ENCODE measurements around the gene MEIOSIN.

MEIOSIN gene

DNA sequence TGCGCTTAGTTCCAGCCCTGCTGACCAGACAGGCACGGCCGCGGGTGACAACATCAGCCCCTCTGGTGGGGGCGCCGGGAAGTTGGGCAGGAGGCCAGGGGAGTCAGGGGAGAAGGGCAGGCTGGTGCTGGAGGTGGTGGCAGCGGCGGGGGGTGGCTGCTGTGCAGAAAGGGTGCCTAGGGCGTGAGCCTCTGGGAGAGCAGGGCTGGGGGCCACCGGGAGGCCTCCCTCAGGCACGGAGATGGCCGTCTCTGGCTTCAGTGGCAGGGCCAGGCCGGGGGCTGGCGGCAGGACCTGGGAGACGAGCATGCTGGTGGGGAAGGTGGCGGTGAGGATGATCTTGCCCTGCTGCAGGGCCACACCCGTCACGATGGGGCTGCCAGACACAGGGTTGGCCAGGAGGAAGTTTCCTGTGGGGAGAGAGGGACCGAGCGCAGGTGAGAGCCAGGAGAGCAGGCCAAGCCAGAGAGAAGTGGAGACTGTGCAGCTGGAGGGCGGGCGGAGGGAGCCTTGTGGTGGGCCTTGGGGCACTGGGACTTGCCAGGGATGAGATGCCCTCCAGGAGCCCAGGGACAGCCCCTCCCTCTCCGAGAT lies 32.6 kb downstream of the MEIOSIN start:
- DNase-seq, result no peak

DNA sequence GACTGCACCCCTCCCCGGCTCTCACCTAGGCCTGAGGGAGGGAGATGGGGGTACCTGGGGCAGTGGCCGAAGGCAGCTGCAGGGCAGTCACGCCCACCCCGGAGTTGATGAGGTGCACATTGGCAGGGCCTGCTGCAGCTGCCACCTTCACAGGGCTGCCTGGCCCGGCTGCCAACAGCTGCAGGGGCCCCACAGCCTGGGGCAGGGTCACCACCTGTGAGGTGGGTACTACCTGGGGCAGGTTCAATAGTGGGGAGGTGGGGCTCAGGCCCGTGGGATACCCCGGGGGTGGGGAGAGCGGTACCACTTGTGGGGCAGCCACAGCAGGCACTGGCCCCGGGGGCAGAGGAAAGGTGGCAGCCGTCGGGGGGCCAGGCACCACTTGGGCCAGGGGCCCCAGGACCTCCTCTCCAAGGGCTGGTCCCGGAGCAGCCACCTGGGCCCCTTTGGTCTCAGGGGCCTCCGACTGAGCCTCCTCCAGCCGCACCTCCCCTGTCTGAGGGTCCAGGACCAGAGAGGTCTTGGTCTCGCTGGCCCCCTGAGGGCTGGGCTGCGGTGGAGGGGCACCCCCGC lies 33.1 kb downstream of the MEIOSIN start:
- DNase-seq, result no peak

DNA sequence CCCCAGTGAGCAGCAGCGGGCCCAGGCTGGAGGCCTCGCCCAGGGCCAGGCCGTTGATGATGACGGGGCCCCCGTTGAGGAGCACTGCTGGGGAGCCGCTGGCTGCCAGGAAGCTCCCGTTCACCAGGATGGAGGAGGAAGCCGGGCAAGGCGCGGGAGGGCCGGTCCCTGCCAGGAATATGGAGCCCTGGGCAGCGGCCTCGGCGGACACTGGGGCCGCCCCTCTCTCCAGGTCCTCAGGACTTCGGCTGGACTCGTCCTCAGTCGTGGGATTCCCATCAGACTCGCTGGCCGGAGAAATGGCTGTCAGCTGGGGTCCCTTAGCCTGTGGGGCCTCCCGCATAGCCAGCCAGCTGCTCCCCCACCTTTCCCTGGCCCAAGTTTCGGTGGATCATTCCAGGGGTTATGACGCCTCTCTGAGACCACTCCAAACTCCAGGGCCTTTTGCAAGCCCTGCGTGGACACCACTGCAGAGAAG lies 33.7 kb downstream of the MEIOSIN start:
- no peak for DNase-seq

DNA sequence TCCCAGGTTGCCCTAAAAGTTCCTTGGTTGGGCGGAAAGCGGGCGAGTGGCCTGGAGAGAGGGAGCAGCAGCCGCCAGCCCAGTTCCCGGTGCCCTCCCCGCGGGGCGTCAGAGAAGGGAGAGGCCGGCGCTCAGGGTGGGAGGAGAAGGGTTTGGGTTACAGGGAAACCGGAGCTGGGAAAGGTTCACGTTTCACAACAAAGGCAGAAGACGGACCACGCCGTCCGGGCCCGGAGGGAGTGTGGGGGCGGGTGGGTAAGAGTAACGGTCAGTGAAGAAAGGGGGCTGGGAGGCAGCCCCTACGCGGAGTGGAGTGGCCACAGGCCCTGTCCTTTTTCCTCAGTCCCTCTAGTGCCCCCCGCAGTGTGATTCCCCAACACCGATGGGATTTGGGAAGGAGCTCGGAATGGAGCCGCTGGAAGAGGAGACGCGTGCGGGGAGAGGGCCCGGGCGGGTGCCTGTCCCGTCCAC lies 34.2 kb downstream of the MEIOSIN start:
- DNase-seq, result no peak

DNA sequence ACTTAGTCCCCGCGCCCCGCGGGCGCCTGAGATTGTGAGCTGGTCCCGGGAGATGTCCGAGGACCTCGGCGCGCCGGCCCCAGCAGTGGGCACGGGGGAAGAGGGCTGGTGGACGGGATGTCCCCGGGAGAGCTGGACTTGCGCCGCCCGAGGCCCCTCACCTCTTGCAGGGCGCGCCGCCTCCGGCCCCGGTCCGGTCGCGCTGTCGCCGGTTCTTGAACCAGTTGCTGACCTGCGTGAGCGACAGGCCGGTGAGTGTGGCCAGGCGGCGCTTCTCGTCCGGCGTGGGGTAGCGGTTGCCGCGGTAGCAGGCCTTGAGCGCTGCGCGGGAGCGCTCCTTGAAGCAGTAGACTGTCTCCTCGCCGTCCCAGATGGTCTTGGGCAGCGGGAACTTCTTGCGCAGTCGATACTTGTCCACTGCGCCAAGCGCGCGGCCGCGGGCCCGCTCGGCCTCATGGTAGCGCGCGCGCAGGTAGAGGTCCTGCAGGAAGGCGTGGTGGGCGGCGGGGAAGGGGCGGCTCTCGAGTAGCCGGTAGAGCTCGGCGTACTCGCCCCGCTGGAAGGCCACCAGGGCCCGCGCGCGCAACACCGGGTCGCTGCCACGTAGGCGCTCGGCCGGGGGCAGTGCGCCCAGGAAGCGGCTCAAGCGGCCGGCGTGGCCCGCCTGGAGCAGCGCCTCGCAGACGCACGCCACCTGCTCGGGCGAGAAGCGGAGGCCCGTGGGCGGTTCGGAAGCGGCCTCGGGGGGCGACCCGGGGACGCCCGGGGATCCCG lies 34.8 kb downstream of the MEIOSIN start:
- DNase-seq, result no peak

DNA sequence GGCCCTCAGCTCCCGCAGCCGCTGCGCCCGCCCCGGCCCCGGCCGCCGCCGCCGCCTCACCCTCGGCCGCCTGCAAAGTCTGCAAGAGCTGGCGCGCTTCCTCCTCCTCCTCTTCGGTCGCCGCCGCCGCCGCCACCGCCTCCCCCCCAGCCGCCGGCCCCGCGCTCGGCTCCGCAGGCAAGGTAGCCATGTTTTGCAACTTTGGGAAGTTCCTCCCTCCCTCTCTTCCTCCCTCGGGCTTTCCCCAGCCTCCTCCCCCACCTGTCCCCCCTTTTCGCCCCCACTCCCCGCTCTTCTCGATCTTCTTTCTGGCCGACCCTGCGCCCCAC lies 35.4 kb downstream of the MEIOSIN start:
- no peak for DNase-seq

DNA sequence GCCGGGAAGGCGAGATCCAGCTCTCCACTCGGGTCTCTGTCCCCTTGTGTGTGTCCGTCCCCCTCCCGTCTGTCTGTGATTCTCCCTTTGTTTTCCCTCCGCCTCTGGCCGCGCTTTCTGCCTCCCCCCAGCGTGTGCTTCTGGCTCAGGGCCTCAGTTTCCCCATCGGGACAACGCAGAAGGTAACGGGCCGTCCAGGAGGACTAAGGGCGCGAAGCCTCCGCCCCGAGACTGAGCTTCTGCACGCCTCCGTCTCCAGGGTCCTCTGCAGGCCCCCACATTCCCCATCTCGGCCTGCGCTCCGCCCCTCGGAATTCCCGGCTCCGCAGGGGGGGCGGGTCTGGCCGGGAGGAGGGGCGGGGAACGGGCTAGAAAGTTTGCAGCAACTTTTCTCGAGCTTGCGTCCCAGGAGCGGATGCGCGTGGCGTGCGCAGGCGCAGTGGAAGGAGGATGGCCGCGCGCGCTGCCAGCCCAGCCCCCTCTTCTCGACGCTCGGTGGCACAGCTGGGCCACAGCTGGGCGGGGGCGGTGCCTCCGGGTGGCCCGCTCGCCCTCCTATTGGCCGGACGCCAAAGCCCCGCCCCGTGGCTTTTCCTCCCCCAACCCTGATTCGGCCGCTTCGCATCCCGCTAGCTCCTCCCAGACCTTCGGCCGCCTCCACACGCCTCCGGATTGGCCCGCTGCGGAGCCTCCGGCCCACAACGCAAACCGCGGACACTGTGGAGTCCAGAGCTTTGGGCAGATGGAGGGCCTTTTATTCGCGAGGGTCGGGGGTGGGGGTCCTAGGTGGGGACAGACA lies 35.9 kb downstream of the MEIOSIN start, which contains the start of gene SIX5:
Gene SIX5, minus strand, starts transcription at position 269 of the 799 bp plus-strand sequence. CDS start 408 bp downstream, outside the sequence.
- DNase-seq, result peak; percentile 88

DNA sequence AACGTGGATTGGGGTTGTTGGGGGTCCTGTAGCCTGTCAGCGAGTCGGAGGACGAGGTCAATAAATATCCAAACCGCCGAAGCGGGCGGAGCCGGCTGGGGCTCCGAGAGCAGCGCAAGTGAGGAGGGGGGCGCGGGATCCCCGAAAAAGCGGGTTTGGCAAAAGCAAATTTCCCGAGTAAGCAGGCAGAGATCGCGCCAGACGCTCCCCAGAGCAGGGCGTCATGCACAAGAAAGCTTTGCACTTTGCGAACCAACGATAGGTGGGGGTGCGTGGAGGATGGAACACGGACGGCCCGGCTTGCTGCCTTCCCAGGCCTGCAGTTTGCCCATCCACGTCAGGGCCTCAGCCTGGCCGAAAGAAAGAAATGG lies 36.6 kb downstream of the MEIOSIN start:
- peak; percentile 58 for DNase-seq

DNA sequence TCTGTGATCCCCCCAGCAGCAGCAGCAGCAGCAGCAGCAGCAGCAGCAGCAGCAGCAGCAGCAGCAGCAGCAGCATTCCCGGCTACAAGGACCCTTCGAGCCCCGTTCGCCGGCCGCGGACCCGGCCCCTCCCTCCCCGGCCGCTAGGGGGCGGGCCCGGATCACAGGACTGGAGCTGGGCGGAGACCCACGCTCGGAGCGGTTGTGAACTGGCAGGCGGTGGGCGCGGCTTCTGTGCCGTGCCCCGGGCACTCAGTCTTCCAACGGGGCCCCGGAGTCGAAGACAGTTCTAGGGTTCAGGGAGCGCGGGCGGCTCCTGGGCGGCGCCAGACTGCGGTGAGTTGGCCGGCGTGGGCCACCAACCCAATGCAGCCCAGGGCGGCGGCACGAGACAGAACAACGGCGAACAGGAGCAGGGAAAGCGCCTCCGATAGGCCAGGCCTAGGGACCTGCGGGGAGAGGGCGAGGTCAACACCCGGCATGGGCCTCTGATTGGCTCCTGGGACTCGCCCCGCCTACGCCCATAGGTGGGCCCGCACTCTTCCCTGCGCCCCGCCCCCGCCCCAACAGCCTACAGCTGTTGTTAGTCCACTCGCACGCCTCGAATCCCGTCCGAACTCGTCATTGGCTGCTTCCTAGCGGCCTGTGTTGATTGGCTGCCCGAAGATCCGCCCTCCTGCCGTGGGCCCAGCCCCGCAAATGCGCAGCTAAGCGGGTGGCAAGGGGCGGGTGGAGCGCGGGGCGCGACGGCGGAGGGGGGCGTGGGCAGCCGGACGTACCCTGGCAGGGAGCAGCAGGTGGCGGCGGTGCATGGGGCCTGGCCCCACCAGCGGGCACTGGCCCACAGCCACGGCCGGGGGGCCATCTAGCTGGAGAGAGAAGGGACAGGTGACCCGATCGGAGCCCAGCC lies 37.2 kb downstream of the MEIOSIN start:
- DNase-seq, result peak; percentile 83

DNA sequence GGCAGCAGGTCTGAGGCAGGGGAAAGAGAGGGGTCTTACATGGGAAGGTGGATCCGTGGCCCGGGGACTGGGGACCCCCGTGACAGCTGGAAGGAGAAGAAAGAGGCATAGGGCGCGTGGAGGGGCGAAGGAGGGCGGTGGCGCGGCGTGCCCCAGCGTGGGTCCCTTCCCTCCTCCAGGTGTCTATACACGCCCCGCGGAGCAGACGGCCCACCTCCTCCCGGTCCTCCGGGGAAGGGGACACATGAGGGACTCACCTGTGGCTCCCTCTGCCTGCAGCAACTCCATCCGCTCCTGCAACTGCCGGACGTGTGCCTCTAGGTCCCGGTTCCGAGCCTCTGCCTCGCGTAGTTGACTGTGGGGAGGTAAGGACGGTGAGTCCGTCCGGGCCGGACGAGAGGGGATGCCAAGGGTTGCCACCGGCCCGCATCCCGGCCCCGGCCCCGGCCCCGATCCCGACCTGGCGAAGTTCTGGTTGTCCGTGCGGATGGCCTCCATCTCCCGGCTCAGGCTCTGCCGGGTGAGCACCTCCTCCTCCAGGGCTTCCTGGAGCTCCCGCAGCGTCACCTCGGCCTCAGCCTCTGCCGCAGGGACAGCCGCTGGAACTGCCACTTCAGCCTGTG lies 38.2 kb downstream of the MEIOSIN start:
- DNase-seq, result no peak

DNA sequence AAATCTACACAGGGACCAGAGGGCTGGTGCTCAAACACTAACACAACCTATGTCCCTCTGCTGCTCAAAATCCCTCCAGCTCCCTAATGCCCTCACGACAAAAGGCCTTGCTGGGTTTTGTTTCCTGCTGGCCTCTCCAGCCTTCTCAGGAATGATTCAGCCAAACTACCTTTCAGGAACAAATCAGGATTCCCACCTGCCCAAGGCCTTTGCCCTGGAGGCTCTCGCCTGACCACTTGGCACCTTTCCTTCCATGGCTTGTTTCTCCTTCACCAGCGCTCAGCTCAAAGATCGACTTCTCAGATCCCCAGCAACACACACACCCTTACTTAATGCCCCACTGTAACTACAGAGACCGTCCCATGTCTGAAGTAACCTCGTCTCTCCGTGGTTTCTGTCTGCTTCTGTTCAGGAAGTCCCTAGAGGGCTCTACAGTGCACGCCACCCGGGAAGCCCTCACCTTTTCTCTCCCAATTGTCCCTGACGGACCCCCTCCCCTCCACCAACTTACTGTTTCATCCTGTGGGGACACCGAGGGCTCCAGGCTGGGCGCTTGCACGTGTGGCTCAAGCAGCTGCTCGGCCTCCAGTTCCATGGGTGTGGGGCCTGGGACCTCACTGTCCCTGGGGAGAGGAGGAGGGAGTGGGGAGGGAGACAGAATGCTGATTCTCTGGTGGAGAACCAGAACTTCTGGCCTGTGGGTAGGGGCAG lies 39.0 kb downstream of the MEIOSIN start:
- DNase-seq, result no peak

DNA sequence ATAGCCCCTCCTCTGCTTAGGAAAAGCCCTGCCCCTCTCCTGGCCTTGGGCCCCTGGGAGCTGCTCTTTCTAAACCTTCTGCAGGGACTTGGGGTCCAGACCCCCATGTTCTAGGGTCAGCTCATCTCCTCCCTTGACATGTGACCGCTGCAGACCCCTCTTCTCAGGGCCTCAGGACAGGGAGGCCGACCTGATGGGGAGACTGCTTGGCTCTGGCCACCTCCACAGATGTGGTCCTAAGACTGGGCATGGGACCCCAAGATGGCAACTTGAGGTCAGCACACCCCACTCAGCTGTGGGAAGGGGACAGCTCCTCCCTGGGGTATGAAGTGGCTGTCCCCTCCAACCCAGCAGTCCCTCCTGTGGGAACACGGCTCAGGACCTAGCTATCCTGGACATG lies 39.7 kb downstream of the MEIOSIN start:
- DNase-seq, result no peak

DNA sequence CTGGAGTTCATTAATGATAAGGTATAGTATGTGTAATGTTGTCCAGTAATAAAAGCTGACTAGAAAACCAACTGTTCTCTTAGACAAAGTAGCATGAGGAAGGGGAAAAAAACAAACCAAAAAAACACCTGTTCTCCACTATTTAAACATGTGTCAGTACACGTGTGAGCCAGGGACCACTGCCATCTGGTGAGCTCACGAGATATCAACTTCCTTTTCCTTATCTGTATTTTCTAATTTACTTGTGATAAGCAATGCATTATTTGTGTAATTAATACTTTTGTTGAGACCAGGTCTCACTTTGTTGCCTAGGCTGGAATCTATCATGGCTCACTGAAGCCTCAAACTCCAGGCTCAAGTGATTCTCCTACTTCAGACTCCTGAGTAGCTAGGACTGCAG lies 40.1 kb downstream of the MEIOSIN start:
- no peak for DNase-seq

DNA sequence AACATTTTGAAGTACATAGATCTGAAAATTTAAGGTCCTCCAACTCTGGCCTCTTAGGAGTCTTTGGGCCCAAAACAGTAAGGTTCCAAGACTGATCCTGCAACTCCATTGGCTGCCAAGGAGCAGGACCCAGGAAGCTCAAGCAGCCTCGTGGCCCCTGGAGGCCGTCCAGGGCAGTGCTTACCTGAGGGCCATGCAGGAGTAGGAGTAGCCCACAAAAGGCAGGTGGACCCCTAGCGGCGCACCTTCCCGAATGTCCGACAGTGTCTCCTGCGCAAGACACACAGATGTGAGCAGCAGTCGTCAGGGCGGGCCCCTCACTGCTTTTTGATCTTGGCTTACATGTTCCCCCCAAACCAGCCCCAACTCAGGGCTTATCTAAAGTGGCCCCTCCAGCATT lies 41.5 kb downstream of the MEIOSIN start:
- no peak for DNase-seq

DNA sequence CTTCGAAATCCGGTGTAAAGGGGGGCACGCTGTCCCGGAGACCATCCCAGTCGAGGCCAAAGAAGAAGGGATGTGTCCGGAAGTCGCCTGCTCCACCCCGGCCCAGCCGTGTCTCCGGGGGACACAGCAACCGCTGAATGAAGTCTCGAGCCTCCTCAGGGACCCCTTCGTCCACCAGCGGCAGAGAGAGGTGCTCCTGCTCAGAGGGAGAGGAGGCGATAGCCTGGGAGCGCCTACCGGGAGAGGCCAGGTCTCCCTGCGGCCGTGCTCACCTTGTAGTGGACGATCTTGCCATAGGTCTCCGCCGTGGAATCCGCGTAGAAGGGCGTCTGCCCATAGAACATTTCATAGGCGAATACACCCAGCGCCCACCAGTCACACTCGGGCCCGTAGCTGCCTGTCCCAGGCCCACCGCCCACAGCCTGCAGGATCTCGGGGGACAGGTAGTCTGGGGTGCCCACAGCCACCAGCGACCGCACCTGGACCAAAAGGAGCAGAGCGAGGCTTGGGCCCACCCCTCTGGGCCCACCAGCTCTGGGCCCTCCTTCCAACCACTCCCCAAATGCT lies 44.2 kb downstream of the MEIOSIN start:
- DNase-seq, result no peak

DNA sequence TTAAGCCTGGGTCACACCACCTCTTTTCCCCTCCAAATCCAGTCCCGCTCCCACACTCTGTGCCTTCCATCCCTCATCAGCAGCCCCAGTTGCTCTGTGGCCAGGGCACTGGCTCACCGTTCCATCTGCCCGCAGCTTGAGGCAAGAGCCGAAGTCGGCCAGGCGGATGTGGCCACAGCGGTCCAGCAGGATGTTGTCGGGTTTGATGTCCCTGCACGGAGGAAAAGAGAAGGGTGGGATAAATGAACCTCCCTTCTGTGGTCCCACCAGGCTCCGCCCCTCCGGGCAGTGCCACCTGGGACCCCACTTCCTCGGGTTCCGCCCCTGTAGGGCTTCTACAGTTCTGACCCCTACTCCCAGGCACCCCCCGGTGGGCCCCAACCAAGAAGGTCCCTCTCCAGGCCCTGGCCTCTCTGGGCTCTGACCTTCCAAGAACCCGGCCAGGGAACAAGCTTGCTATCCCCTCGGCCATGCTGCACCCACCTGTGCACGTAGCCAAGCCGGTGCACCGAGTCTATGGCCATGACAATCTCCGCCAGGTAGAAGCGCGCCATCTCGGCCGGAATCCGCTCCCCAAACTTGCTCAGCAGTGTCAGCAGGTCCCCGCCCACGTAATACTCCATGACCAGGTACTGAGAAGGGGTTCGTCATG lies 44.9 kb downstream of the MEIOSIN start:
- no peak for DNase-seq

DNA sequence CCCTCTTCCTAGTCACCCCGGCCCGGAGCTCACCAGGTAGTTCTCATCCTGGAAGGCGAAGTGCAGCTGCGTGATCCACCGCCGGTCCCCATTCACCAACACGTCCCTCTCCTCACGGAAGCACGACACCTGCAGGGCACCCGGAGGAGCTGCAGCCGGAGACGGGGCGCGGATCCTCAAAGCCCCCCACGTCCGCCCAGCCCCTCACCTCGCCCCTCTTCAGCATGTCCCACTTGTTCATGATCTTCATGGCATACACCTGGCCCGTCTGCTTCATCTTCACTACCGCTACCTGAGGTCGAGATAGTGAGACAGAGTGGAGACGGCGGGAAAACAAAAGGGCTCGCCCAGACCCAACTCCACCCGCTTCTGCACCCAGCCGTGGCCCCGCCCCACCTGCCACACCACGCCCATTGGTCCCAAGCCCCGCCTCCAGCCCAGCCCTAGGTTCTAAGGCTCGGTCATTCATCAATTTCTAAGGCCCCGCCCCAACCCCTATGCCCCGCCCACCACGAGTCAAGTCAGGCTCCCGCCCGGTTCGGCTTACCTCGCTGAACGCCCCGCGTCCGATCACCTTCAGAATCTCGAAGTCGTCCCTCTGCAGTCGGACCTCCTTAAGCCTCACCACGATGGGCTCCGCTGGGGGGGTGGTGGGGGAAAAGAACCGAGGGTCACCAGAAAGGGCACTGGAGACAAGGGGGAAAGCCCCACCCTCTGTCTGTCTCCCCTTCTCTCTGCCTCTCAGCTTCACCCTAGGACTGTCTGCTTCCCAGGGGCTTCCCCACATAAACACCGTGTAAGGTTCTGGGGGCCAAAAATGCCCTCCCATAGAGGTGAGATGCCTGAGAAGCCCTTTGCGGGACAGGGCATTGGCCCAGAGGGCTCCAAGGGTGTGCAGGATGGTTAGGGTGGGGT lies 46.2 kb downstream of the MEIOSIN start:
- peak; percentile 62 for DNase-seq

DNA sequence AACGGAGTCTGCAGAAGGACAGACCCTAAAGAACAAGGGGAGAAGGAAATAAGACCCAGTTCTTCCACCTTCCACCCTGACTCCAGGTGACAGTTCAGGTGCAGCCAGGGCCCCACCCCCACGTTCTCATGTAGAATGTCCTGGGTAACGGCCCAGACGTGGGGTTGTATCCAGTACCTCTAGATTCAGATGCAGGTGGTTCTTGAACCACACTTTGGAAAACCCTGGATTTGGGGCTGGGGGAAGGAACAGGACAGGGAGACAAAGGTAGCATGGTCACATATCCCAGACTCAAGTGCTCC lies 46.9 kb downstream of the MEIOSIN start:
- DNase-seq, result no peak

Measured in activated effector memory CD4-positive, alpha-beta T cell treated with Interleukin-2 at 50 U/mL for 16 hours (primary cell).